Panc1 (cell line): ENCODE data around the gene FAM117B.

Experiments
- CTCF ChIP-seq: fragments of 450-650 bp; IDR thresholded peaks from 2 replicates; pipeline ENCODE4 v1.5.1; 2017; ENCODE audit warnings: mild to moderate bottlenecking
- POLR2AphosphoS5 ChIP-seq: IDR thresholded peaks from 2 replicates; pipeline ENCODE4 v1.6.1; 2012; ENCODE audit warnings: mild to moderate bottlenecking, low read depth, low read length, moderate library complexity

GRCh38 chr2:202817771-202818170 lies 183.0 kb downstream of the FAM117B start:
- TF ChIP-seq CTCF (no peak), POLR2AphosphoS5 (no peak)
